Liver (tissue), 3 donors: ENCODE measurements around the gene MYOF.

ENCODE experiments used
- RAD21 ChIP-seq, 2 donors: IDR thresholded peaks; 2 replicates each; pipeline ENCODE4 v1.6.1; 2016; ENCODE audit warnings: antibody characterized with exemption in 2 of 2, mild to moderate bottlenecking in 2 of 2
- SP1 ChIP-seq: IDR thresholded peaks from 2 replicates; pipeline ENCODE4 v1.6.1; 2018; ENCODE audit warnings: antibody characterized with exemption, mild to moderate bottlenecking
- ZBTB33 ChIP-seq: IDR thresholded peaks from 2 replicates; pipeline ENCODE4 v1.6.1; 2016; ENCODE audit warnings: antibody characterized with exemption
- TF ChIP-seq, protein P1 (sequence below): fragments of 150-350 bp; IDR thresholded peaks from 2 replicates; pipeline ENCODE4 v1.5.1; 2017; ENCODE audit warnings: improper control_type of control experiment, low read depth, low read length; ENCODE audit not compliant: missing input control
- donor health status: healthy.
- donor health status: healthy.

- TF ChIP-seq RAD21 (IDR thresholded peaks at IDR 0.05) (no peak), SP1 (no peak), ZBTB33 (no peak)
- TF ChIP-seq, protein P1, sequence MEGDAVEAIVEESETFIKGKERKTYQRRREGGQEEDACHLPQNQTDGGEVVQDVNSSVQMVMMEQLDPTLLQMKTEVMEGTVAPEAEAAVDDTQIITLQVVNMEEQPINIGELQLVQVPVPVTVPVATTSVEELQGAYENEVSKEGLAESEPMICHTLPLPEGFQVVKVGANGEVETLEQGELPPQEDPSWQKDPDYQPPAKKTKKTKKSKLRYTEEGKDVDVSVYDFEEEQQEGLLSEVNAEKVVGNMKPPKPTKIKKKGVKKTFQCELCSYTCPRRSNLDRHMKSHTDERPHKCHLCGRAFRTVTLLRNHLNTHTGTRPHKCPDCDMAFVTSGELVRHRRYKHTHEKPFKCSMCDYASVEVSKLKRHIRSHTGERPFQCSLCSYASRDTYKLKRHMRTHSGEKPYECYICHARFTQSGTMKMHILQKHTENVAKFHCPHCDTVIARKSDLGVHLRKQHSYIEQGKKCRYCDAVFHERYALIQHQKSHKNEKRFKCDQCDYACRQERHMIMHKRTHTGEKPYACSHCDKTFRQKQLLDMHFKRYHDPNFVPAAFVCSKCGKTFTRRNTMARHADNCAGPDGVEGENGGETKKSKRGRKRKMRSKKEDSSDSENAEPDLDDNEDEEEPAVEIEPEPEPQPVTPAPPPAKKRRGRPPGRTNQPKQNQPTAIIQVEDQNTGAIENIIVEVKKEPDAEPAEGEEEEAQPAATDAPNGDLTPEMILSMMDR, result no peak
Observed at GRCh38 chr10:93379731-93380575, 102.2 kb downstream of the MYOF start.
